Right atrium auricular region (tissue), 2 donors: ENCODE results near the gene MRPS25. TPM values are rescaled to one million over a fixed set of nuclear protein-coding genes. Genes with fewer than 3 reads are reported as not detected.

Source experiments
- DNase-seq: peaks from one replicate; pipeline ENCODE4 v3.0.0-alpha.2; 2019; ENCODE audit warnings: low spot score
- H3K27ac ChIP-seq, 2 donors: fragments of 200-600 bp; sonication (generic); 1 replicate in 1 of 2; 2 replicates in 1 of 2; pipeline ENCODE4 v1.5.1; 2016 to 2019
- H3K27me3 ChIP-seq, 2 donors: fragments of 200-600 bp; sonication (generic); one replicate each; pipeline versions ENCODE4 v1.5.1 to v1.6.0; 2017 to 2019
- H3K36me3 ChIP-seq: fragments of 200-600 bp; sonication (generic); one replicate; pipeline ENCODE4 v1.5.1; 2016
- H3K4me1 ChIP-seq, 2 donors: fragments of 200-600 bp; sonication (generic); one replicate each; pipeline versions ENCODE4 v1.5.1 to v1.6.0; 2017 to 2019
- H3K4me3 ChIP-seq, 2 donors: fragments of 200-600 bp; sonication (generic); 1 replicate in 1 of 2; 2 replicates in 1 of 2; pipeline ENCODE4 v1.5.1; 2017 to 2019; ENCODE audit warnings: mild to moderate bottlenecking in 1 of 2, moderate library complexity in 1 of 2
- H3K9me3 ChIP-seq, 2 donors: fragments of 200-600 bp; sonication (generic); one replicate each; pipeline ENCODE4 v1.5.1; 2019
- CTCF ChIP-seq, 2 donors: fragments of 200-600 bp; sonication (generic); IDR thresholded peaks; one replicate each; pipeline ENCODE4 v1.5.1; 2019; ENCODE audit warnings: antibody characterized with exemption in 2 of 2
- total RNA-seq, 2 donors: library from RNA; depleted of rRNA; stranded (reverse); fragments of >200 nt; gene quantifications; one replicate each; pipeline ENCODE4 v1.1.0, GENCODE V29; 2016

MRPS25 gene
- total RNA-seq, 2 donors from 2014 or later: 29.2 to 121 TPM

- no peak for TF ChIP-seq CTCF (IDR thresholded peaks at IDR 0.05)
- H3K4me1 ChIP-seq: peaks cover 0 to 10% of the 10 kb centered on the region in 2 donors
- H3K27ac ChIP-seq: no peak overlapping the region
- H3K36me3 ChIP-seq: peaks cover 48% of the 10 kb centered on the region
- H3K27me3 ChIP-seq: no peaks in the 10 kb centered on the region
- no peak overlapping the region for H3K4me3 ChIP-seq
- H3K9me3 ChIP-seq: no peaks in the 10 kb centered on the region
- no peak for DNase-seq
These were observed 29.2 kb upstream of the MRPS25 start for GRCh38 chr3:15094187-15094875.

- no peak overlapping the region for H3K4me3 ChIP-seq
- TF ChIP-seq CTCF (IDR thresholded peaks at IDR 0.05): no peak
- H3K27ac ChIP-seq: no peak overlapping the region
- peaks cover 56% of the 10 kb centered on the region for H3K36me3 ChIP-seq
- H3K9me3 ChIP-seq: no peaks in the 10 kb centered on the region
- DNase-seq: no peak
- H3K27me3 ChIP-seq: no peaks in the 10 kb centered on the region
- peaks cover 0 to 3% of the 10 kb centered on the region in 2 donors for H3K4me1 ChIP-seq
These were observed 27.6 kb upstream of the MRPS25 start for GRCh38 chr3:15092686-15093085.

- H3K4me3 ChIP-seq: no peak overlapping the region
- H3K27me3 ChIP-seq: no peaks in the 10 kb centered on the region
- peaks cover 56% of the 10 kb centered on the region for H3K36me3 ChIP-seq
- H3K9me3 ChIP-seq: no peaks in the 10 kb centered on the region
- no peak for DNase-seq
- H3K4me1 ChIP-seq: no peaks in the 10 kb centered on the region
- no peak for TF ChIP-seq CTCF (IDR thresholded peaks at IDR 0.05)
- no peak overlapping the region for H3K27ac ChIP-seq
These were observed 26.5 kb upstream of the MRPS25 start for GRCh38 chr3:15091575-15091974.

- no peak for DNase-seq
- Histone ChIP-seq H3K27me3 (no peaks in the 10 kb centered on the region), H3K4me1 (no peaks in the 10 kb centered on the region), H3K36me3 (peaks cover 52% of the 10 kb centered on the region), H3K9me3 (no peaks in the 10 kb centered on the region), H3K27ac (no peak overlapping the region), H3K4me3 (no peak overlapping the region)
- no peak for TF ChIP-seq CTCF (IDR thresholded peaks at IDR 0.05)
These were observed 24.1 kb upstream of the MRPS25 start for GRCh38 chr3:15089201-15089600.

GRCh38 chr3:15086699-15087098, 21.6 kb upstream of the MRPS25 start:
- H3K27me3 ChIP-seq: no peaks in the 10 kb centered on the region
- no peak overlapping the region for H3K27ac ChIP-seq
- peaks cover 66% of the 10 kb centered on the region for H3K36me3 ChIP-seq
- H3K9me3 ChIP-seq: no peaks in the 10 kb centered on the region
- no peak for DNase-seq
- H3K4me1 ChIP-seq: no peaks in the 10 kb centered on the region
- H3K4me3 ChIP-seq: no peak overlapping the region
- no peak for TF ChIP-seq CTCF (IDR thresholded peaks at IDR 0.05)

GRCh38 chr3:15086263-15086662, 21.1 kb upstream of the MRPS25 start:
- Histone ChIP-seq H3K36me3 (peaks cover 71% of the 10 kb centered on the region), H3K9me3 (no peaks in the 10 kb centered on the region), H3K27ac (no peak overlapping the region), H3K4me1 (no peaks in the 10 kb centered on the region), H3K27me3 (no peaks in the 10 kb centered on the region), H3K4me3 (no peak overlapping the region)
- no peak for DNase-seq
- TF ChIP-seq CTCF (IDR thresholded peaks at IDR 0.05): no peak
